ENCODE data around the gene SIX2. TPM values are rescaled to one million over a fixed set of nuclear protein-coding genes. Genes with fewer than 3 reads are reported as not detected.

Gene SIX2
- polyA plus RNA-seq, 6 donors from 2014 or later: not detected

GRCh38 chr2:45013229-45014015 lies 4.2 kb upstream of the SIX2 start:
- no peak for DNase-seq
- Mint-ChIP-seq H3K4me1 (peaks cover 16 to 42% (median 42%) of the 10 kb centered on the region in 3 donors), H3K4me3 (peak overlapping the region in 1 of 8 donors; percentile 60), H3K36me3 (no peaks in the 10 kb centered on the region), H3K27me3 (peaks cover 56 to 85% (median 84%) of the 10 kb centered on the region in 3 donors), H3K9me3 (peaks cover 0 to 1% (median 0%) of the 10 kb centered on the region in 7 donors), H3K27ac (no peak overlapping the region)
- ATAC-seq (ENCODE audit: low read depth in 2 of 2): no peak

GRCh38 chr2:45012733-45013132 lies 3.5 kb upstream of the SIX2 start:
- peaks cover 21 to 49% (median 48%) of the 10 kb centered on the region in 3 donors for H3K4me1 Mint-ChIP-seq
- no peaks in the 10 kb centered on the region for H3K36me3 Mint-ChIP-seq
- peak overlapping the region; percentile 19 to 65 (median 50) for H3K4me3 Mint-ChIP-seq
- ATAC-seq (ENCODE audit: low read depth in 2 of 2) (no peak), DNase-seq (no peak)
- H3K27ac Mint-ChIP-seq: peak overlapping the region in 1 of 6 donors; percentile 83
- H3K27me3 Mint-ChIP-seq: peaks cover 59 to 88% (median 84%) of the 10 kb centered on the region in 3 donors
- peaks cover 0 to 2% (median 0%) of the 10 kb centered on the region in 7 donors for H3K9me3 Mint-ChIP-seq

- Mint-ChIP-seq H3K9me3 (peaks cover 0 to 3% (median 0%) of the 10 kb centered on the region in 7 donors), H3K4me1 (peaks cover 24 to 55% (median 50%) of the 10 kb centered on the region in 3 donors), H3K27ac (no peak overlapping the region), H3K4me3 (peak overlapping the region in 7 of 8 donors; percentile 29 to 66 (median 59)), H3K36me3 (no peaks in the 10 kb centered on the region), H3K27me3 (peaks cover 58 to 85% (median 81%) of the 10 kb centered on the region in 3 donors)
- no peak for DNase-seq
- ATAC-seq (ENCODE audit: low read depth in 2 of 2): no peak
These were observed 2.7 kb upstream of the SIX2 start for GRCh38 chr2:45011621-45012602.

- Mint-ChIP-seq H3K4me3 (peak overlapping the region in 6 of 8 donors; percentile 56 to 89 (median 70)), H3K27me3 (peaks cover 59 to 85% (median 81%) of the 10 kb centered on the region in 3 donors), H3K9me3 (peaks cover 0 to 3% (median 0%) of the 10 kb centered on the region in 7 donors), H3K4me1 (peaks cover 29 to 62% (median 57%) of the 10 kb centered on the region in 3 donors), H3K27ac (peak overlapping the region in 1 of 6 donors; percentile 59), H3K36me3 (no peaks in the 10 kb centered on the region)
- ATAC-seq (ENCODE audit: low read depth in 2 of 2) (no peak), DNase-seq (no peak)
These were observed 1.9 kb upstream of the SIX2 start for GRCh38 chr2:45011121-45011520.

- no peaks in the 10 kb centered on the region for H3K36me3 Mint-ChIP-seq
- peaks cover 30 to 65% (median 59%) of the 10 kb centered on the region in 3 donors for H3K4me1 Mint-ChIP-seq
- no peak for ATAC-seq (ENCODE audit: low read depth in 2 of 2)
- no peak for DNase-seq
- H3K9me3 Mint-ChIP-seq: peaks cover 0 to 3% (median 0%) of the 10 kb centered on the region in 7 donors
- peak overlapping the region; percentile 56 to 89 (median 80) for H3K4me3 Mint-ChIP-seq
- peaks cover 62 to 83% (median 81%) of the 10 kb centered on the region in 3 donors for H3K27me3 Mint-ChIP-seq
- peak overlapping the region in 1 of 6 donors; percentile 43 for H3K27ac Mint-ChIP-seq
These were observed 1.4 kb upstream of the SIX2 start for GRCh38 chr2:45010702-45011012.

- Mint-ChIP-seq H3K27me3 (peaks cover 65 to 83% (median 81%) of the 10 kb centered on the region in 3 donors), H3K27ac (no peak overlapping the region), H3K4me3 (peak overlapping the region; percentile 59 to 92 (median 87)), H3K9me3 (peaks cover 0 to 3% (median 0%) of the 10 kb centered on the region in 7 donors), H3K36me3 (no peaks in the 10 kb centered on the region), H3K4me1 (peaks cover 34 to 70% (median 64%) of the 10 kb centered on the region in 3 donors)
- DNase-seq (no peak), ATAC-seq (ENCODE audit: low read depth in 2 of 2) (no peak)
These were observed 863 bp upstream of the SIX2 start for GRCh38 chr2:45009928-45010701.

- Mint-ChIP-seq H3K36me3 (no peaks in the 10 kb centered on the region), H3K4me1 (peaks cover 40 to 75% (median 70%) of the 10 kb centered on the region in 3 donors), H3K9me3 (peaks cover 0 to 3% (median 0%) of the 10 kb centered on the region in 7 donors), H3K27ac (peak overlapping the region in 3 of 6 donors; percentile 42 to 60 (median 42)), H3K27me3 (peaks cover 57 to 90% (median 83%) of the 10 kb centered on the region in 3 donors), H3K4me3 (peak overlapping the region; percentile 76 to 90 (median 86))
- DNase-seq (no peak), ATAC-seq (ENCODE audit: low read depth in 2 of 2) (peak; percentile 11 to 24)
These were observed 739 bp downstream of the SIX2 start for GRCh38 chr2:45008296-45009129.

GRCh38 chr2:45007961-45008295 lies 1.3 kb downstream of the SIX2 start:
- H3K27me3 Mint-ChIP-seq: peaks cover 62 to 94% (median 88%) of the 10 kb centered on the region in 3 donors
- peaks cover 0 to 3% (median 0%) of the 10 kb centered on the region in 7 donors for H3K9me3 Mint-ChIP-seq
- peak overlapping the region; percentile 76 to 90 (median 86) for H3K4me3 Mint-ChIP-seq
- DNase-seq (no peak), ATAC-seq (ENCODE audit: low read depth in 2 of 2) (no peak)
- peak overlapping the region in 2 of 6 donors; percentile 42 to 60 for H3K27ac Mint-ChIP-seq
- no peaks in the 10 kb centered on the region for H3K36me3 Mint-ChIP-seq
- H3K4me1 Mint-ChIP-seq: peaks cover 40 to 74% (median 70%) of the 10 kb centered on the region in 3 donors

GRCh38 chr2:45006942-45007287 lies 2.3 kb downstream of the SIX2 start:
- H3K4me1 Mint-ChIP-seq: peaks cover 42 to 69% (median 68%) of the 10 kb centered on the region in 3 donors
- DNase-seq (no peak), ATAC-seq (ENCODE audit: low read depth in 2 of 2) (no peak)
- no peaks in the 10 kb centered on the region for H3K36me3 Mint-ChIP-seq
- H3K9me3 Mint-ChIP-seq: peaks cover 0 to 3% (median 0%) of the 10 kb centered on the region in 7 donors
- peaks cover 59 to 92% (median 89%) of the 10 kb centered on the region in 3 donors for H3K27me3 Mint-ChIP-seq
- peak overlapping the region in 5 of 8 donors; percentile 35 to 77 (median 71) for H3K4me3 Mint-ChIP-seq
- no peak overlapping the region for H3K27ac Mint-ChIP-seq

- ATAC-seq (ENCODE audit: low read depth in 2 of 2) (no peak), DNase-seq (no peak)
- Mint-ChIP-seq H3K9me3 (peaks cover 0 to 3% (median 0%) of the 10 kb centered on the region in 7 donors), H3K4me1 (peaks cover 46 to 72% (median 70%) of the 10 kb centered on the region in 3 donors), H3K36me3 (no peaks in the 10 kb centered on the region), H3K4me3 (peak overlapping the region; percentile 35 to 91 (median 72)), H3K27me3 (peaks cover 59 to 92% (median 89%) of the 10 kb centered on the region in 3 donors), H3K27ac (no peak overlapping the region)
These were observed 3.0 kb downstream of the SIX2 start for GRCh38 chr2:45006041-45006941.

Measured in naive B cell (primary cell).